Panc1 (cell line): ENCODE data around the gene ACSL1. TPM values are rescaled to one million over a fixed set of nuclear protein-coding genes. Genes with fewer than 3 reads are reported as not detected.

Experiments
- ATAC-seq: fragments of 200-7000 bp; cut with Tn5 transposase; 2 replicates; pipeline ENCODE4 v1.9.1; 2020; ENCODE audit warnings: mild to moderate bottlenecking, moderate library complexity
- BruUV-seq: library from RNA; stranded (reverse); fragments of 400-500 nt; replicated peaks from 2 replicates; lab custom pipeline; 2021; lab: Mats Ljungman, UMichigan
- CTCF ChIA-PET: fragments of 300-600 bp; sonication (Branson Sonifier 250); formaldehyde crosslinking; loops from one replicate; lab custom pipeline; 2022; ENCODE audit warnings: antibody characterized with exemption; lab: Charles Lee
- POLR2A ChIA-PET: fragments of 300-600 bp; sonication (Branson Sonifier 250); formaldehyde crosslinking; loops from one replicate; lab custom pipeline; 2022; ENCODE audit warnings: antibody characterized with exemption; lab: Charles Lee
- DNase-seq: peaks from one replicate; pipeline ENCODE4 v3.0.0-alpha.2; 2010; ENCODE audit warnings: low read depth, low spot score
- H3K27ac ChIP-seq: 2 replicates; pipeline ENCODE4 v1.5.1; 2011; ENCODE audit warnings: mild to moderate bottlenecking, low read length, inconsistent platforms
- H3K27me3 ChIP-seq: fragments of 200-500 bp; sonication (Bioruptor generic); 2 replicates; pipeline ENCODE4 v1.6.0; 2014; ENCODE audit warnings: low read length, inconsistent platforms; ENCODE audit not compliant: control insufficient read depth, insufficient read depth
- H3K36me3 ChIP-seq: fragments of 200-500 bp; sonication (Bioruptor generic); 2 replicates; pipeline ENCODE4 v1.5.1; 2014; ENCODE audit warnings: inconsistent platforms, mild to moderate bottlenecking, low read length, moderate library complexity; ENCODE audit not compliant: control insufficient read depth, insufficient read depth
- H3K4me1 ChIP-seq: 2 replicates; pipeline ENCODE4 v1.5.1; 2011; ENCODE audit warnings: inconsistent platforms, mild to moderate bottlenecking, low read length, moderate library complexity; ENCODE audit not compliant: control insufficient read depth, insufficient read depth
- H3K4me3 ChIP-seq, 2 experiments: 2 replicates each; pipeline ENCODE4 v1.5.1; 2011 to 2012; ENCODE audit warnings: low read depth in 2 of 2, low read length in 2 of 2, mild to moderate bottlenecking in 2 of 2, inconsistent platforms in 1 of 2, moderate library complexity in 1 of 2
- H3K9me3 ChIP-seq: fragments of 200-500 bp; sonication (Bioruptor generic); 2 replicates; pipeline ENCODE4 v1.5.1; 2014; ENCODE audit warnings: low read depth, mild to moderate bottlenecking, inconsistent platforms, low read length, moderate library complexity; ENCODE audit not compliant: control insufficient read depth, insufficient read depth
- CTCF ChIP-seq: fragments of 450-650 bp; IDR thresholded peaks from 2 replicates; pipeline ENCODE4 v1.5.1; 2017; ENCODE audit warnings: mild to moderate bottlenecking
- POLR2AphosphoS5 ChIP-seq: IDR thresholded peaks from 2 replicates; pipeline ENCODE4 v1.6.1; 2012; ENCODE audit warnings: mild to moderate bottlenecking, low read depth, low read length, moderate library complexity
- REST ChIP-seq, 2 experiments: IDR thresholded peaks; 2 replicates each; pipeline ENCODE4 v1.6.1; 2011 to 2012; ENCODE audit warnings: low read depth in 2 of 2, control low read depth in 1 of 2, low read length in 1 of 2, mild to moderate bottlenecking in 1 of 2, moderate library complexity in 1 of 2; ENCODE audit not compliant: insufficient read depth in 1 of 2
- SIN3A ChIP-seq: IDR thresholded peaks from 2 replicates; pipeline ENCODE4 v1.6.1; 2012; ENCODE audit warnings: low read depth, mild to moderate bottlenecking, low read length, moderate library complexity, borderline replicate concordance; ENCODE audit not compliant: insufficient read depth
- TCF7L2 ChIP-seq: IDR thresholded peaks from 2 replicates; pipeline ENCODE4 v1.6.1; 2011; ENCODE audit warnings: mild to moderate bottlenecking, low read depth, low read length, inconsistent platforms
- in situ Hi-C: cut with HindIII; loops from 2 replicates; pipeline ENCODE4 v1.10.0; 2016; ENCODE audit warnings: low sequenced_read_pairs, low pct_unique_long_range_greater_than_20kb
- intact Hi-C: fragments of 100-400 bp; cut with micrococcal nuclease; formaldehyde crosslinking; loops from one replicate; pipeline ENCODE4 v1.10.0; 2022; ENCODE audit not compliant: unreplicated experiment
- total RNA-seq: library from RNA; stranded (reverse); gene quantifications from one replicate; pipeline ENCODE4 v1.2.1, GENCODE V29; 2021; ENCODE audit not compliant: unreplicated experiment

Gene ACSL1
- total RNA-seq, 1 experiment from 2014 or later, result 15.4 TPM

- POLR2A ChIA-PET, result no interaction called here
- ATAC-seq, result no peak
- no TSS peak for BruUV-seq
- Histone ChIP-seq H3K4me3 (no peak overlapping the region), H3K4me1 (no peaks in the 10 kb centered on the region), H3K36me3 (no peaks in the 10 kb centered on the region), H3K27ac (no peak overlapping the region), H3K27me3 (peaks cover 8% of the 10 kb centered on the region), H3K9me3 (no peaks in the 10 kb centered on the region)
- intact Hi-C loops, result no loop called here
- TF ChIP-seq CTCF (no peak), POLR2AphosphoS5 (no peak), SIN3A (no peak), REST (IDR thresholded peaks at IDR 0.05; ENCODE audit: insufficient read depth in 1 of 2, low read depth in 2 of 2, low read length in 1 of 2) (no peak), TCF7L2 (no peak)
- CTCF ChIA-PET, result no interaction called here
- in situ Hi-C loops, result no loop called here
- no peak for DNase-seq
Observed at GRCh38 chr4:184850018-184850417, 24.2 kb upstream of the ACSL1 start.

GRCh38 chr4:184849185-184849584 lies 23.4 kb upstream of the ACSL1 start:
- CTCF ChIA-PET, result no interaction called here
- POLR2A ChIA-PET, result no interaction called here
- no peaks in the 10 kb centered on the region for H3K9me3 ChIP-seq
- DNase-seq (no peak), ATAC-seq (no peak)
- no peak overlapping the region for H3K27ac ChIP-seq
- peaks cover 8% of the 10 kb centered on the region for H3K27me3 ChIP-seq
- intact Hi-C loops (no loop called here), in situ Hi-C loops (no loop called here)
- no peak overlapping the region for H3K4me3 ChIP-seq
- TF ChIP-seq TCF7L2 (no peak), POLR2AphosphoS5 (no peak), SIN3A (no peak), CTCF (no peak), REST (IDR thresholded peaks at IDR 0.05; ENCODE audit: insufficient read depth in 1 of 2, low read depth in 2 of 2, low read length in 1 of 2) (no peak)
- H3K4me1 ChIP-seq, result no peaks in the 10 kb centered on the region
- BruUV-seq, result no TSS peak
- H3K36me3 ChIP-seq, result no peaks in the 10 kb centered on the region
